GM23338 (cell line): Measurements from ENCODE around the gene RNU5B-1.

Experiments
- CTCF ChIP-seq, 2 experiments: fragments of 200-600 bp in 1 of 2; sonication (generic) in 1 of 2; conservative IDR thresholded peaks; 2 replicates each; pipeline versions ENCODE4 v1.5.1 to v1.6.1; 2016 to 2017; ENCODE audit warnings: antibody characterized with exemption in 2 of 2, low read depth in 2 of 2, mild to moderate bottlenecking in 2 of 2, moderate library complexity in 1 of 2
- EZH2 ChIP-seq: fragments of 200-600 bp; sonication (generic); IDR thresholded peaks from one replicate; pipeline ENCODE4 v1.8.0; 2017; ENCODE audit warnings: antibody characterized with exemption, mild to moderate bottlenecking, low read depth; ENCODE audit not compliant: unreplicated experiment
- REST ChIP-seq: IDR thresholded peaks from one replicate; pipeline ENCODE4 v1.6.1; 2018; ENCODE audit warnings: antibody characterized with exemption; ENCODE audit not compliant: unreplicated experiment

- TF ChIP-seq CTCF (conservative IDR thresholded peaks at IDR 0.05; ENCODE audit: low read depth in 2 of 2) = no peak
- no peak for TF ChIP-seq EZH2
- no peak for TF ChIP-seq REST
Observed at GRCh38 chr15:65344914-65345275, 40.4 kb downstream of the RNU5B-1 start.
